Measurements from ENCODE around the gene SMOC2. TPM values are rescaled to one million over a fixed set of nuclear protein-coding genes. Genes with fewer than 3 reads are reported as not detected.

Gene SMOC2
- total RNA-seq, 1 experiment from 2014 or later, result 2.1 TPM

GRCh38 chr6:168557512-168557911 is 116.5 kb downstream of the SMOC2 start:
- Histone ChIP-seq H3K79me1 (ENCODE audit: insufficient read depth, low read depth, low read length, poor library complexity, severe bottlenecking) (no peaks in the 10 kb centered on the region), H3K27ac (ENCODE audit: insufficient read length, low read depth, low read length) (no peak overlapping the region), H3K4me1 (ENCODE audit: insufficient read depth, low read length) (no peaks in the 10 kb centered on the region), H2BK20ac (ENCODE audit: low read depth, low read length, poor library complexity, severe bottlenecking) (no peak overlapping the region), H3K27me3 (ENCODE audit: insufficient read depth, low read length) (no peaks in the 10 kb centered on the region; the same call in 1 of the 2 replicates), H3K18ac (ENCODE audit: insufficient read length, low read depth, low read length) (no peak overlapping the region), H3K4me2 (ENCODE audit: insufficient read depth, insufficient read length, low read length) (no peak overlapping the region), H3K56ac (ENCODE audit: insufficient read length, low read depth, low read length) (no peak overlapping the region), H2BK12ac (ENCODE audit: insufficient read length, low read depth, low read length) (no peak overlapping the region), H2BK5ac (ENCODE audit: insufficient read length, low read length) (no peak overlapping the region), H4K91ac (ENCODE audit: insufficient read length, low read depth, low read length) (no peak overlapping the region), H3T11ph (ENCODE audit: low read length) (no peak overlapping the region), H3K14ac (ENCODE audit: insufficient read depth, low read length) (no peak overlapping the region), H4K20me1 (ENCODE audit: control insufficient read depth, insufficient read depth, insufficient read length) (no peaks in the 10 kb centered on the region), H3K4ac (ENCODE audit: low read depth, low read length) (no peak overlapping the region), H2AK5ac (ENCODE audit: insufficient read length, low read length) (no peak overlapping the region), H2BK120ac (ENCODE audit: low read depth, low read length, poor library complexity, severe bottlenecking) (no peak overlapping the region), H2AFZ (ENCODE audit: low read length) (no peak overlapping the region), H3K9ac (ENCODE audit: extremely low read depth, insufficient read length, low read length) (no peak overlapping the region), H3K23me2 (ENCODE audit: insufficient read length, low read depth, low read length, poor library complexity, severe bottlenecking) (no peaks in the 10 kb centered on the region), H3K9me3 (ENCODE audit: control insufficient read depth, low read depth, low read length) (no peaks in the 10 kb centered on the region), H4K5ac (ENCODE audit: insufficient read length, low read depth, low read length) (no peak overlapping the region), H3K79me2 (ENCODE audit: insufficient read depth, low read length) (no peaks in the 10 kb centered on the region), H3K23ac (ENCODE audit: insufficient read length, low read depth, low read length) (no peak overlapping the region), H2BK15ac (ENCODE audit: low read depth, low read length) (no peak overlapping the region), H4K8ac (replicated peaks; ENCODE audit: insufficient read length, low read depth, low read length) (no peak overlapping the region)
- H3K4me3 Mint-ChIP-seq, result no peak overlapping the region
- H3K9me3 Mint-ChIP-seq, result peaks cover 2 to 6% of the 10 kb centered on the region in 2 experiments; a peak in 2 of 5 replicates
- peaks cover 0 to 2% of the 10 kb centered on the region in 2 experiments; a peak in 2 of 4 replicates for H3K4me1 Mint-ChIP-seq
- no peak for TF ChIP-seq CTCF (conservative IDR thresholded peaks at IDR 0.05)
- no peak overlapping the region for H3K27ac Mint-ChIP-seq
- WGBS (ENCODE audit: extremely low coverage, insufficient read length, low lambda C conversion rate), result no CpG with 5 or more reads among the region's 8 CpGs
- peaks cover 11% of the 10 kb centered on the region for H3K27me3 Mint-ChIP-seq (ENCODE audit: low read depth)
- no peak for DNase-seq
- H3K36me3 Mint-ChIP-seq (ENCODE audit: insufficient read depth in 1 of 3, low read depth in 3 of 3), result peaks cover 0 to 4% (median 0%) of the 10 kb centered on the region in 3 experiments; a peak in 1 of 7 replicates
